Measurements from ENCODE around the gene LCLAT1.

DNA sequence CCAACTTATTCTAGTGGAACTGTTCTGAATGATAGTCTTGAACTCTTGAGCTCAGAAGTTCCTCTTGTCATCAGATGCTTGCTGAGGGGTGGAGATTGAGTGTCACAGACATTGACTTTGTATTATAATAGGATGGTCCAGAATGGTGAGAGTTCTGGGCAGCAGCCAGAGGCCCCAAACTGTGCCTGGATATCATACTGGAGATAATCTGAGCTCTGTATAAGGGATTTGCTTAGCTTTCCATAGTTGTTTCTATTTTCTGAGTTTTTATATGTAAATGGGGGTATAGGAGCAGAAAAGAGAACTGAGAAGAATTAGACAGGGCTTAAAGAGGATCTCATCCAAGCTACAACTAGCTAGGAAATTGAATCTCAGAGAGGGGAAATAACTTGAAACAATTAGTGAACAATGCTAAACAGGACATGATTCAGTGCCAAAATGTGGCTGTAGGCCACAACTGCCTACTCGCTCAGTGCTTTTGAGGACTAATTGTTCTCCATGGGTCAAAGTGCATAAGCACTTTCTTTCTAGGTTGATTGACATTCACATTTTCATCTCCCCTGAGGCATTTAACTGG is 10.1 kb upstream of the LCLAT1 start:
- TF ChIP-seq GATA2 (IDR thresholded peaks at IDR 0.05; ENCODE audit: low read depth, low read length) (no peak), GATA3 (IDR thresholded peaks at IDR 0.05; ENCODE audit: low read depth, low read length) (no peak)

Data from SH-SY5Y (cell line).